ENCODE results near the gene TNFRSF4. TPM values are rescaled to one million over a fixed set of nuclear protein-coding genes. Genes with fewer than 3 reads are reported as not detected.

The TNFRSF4 gene
- total RNA-seq, 4 donors from 2014 or later, result 1.5 to 4.5 (median 3.2) TPM

- 84 to 87% methylated on average over 16 to 18 of the region's 21 CpGs for WGBS, 2 donors
- H3K36me3 ChIP-seq, result no peaks in the 10 kb centered on the region
- no peaks in the 10 kb centered on the region for H3K4me1 ChIP-seq
- H3K4me3 ChIP-seq (replicated peaks in 1 of 3), result no peak overlapping the region
- no peaks in the 10 kb centered on the region for H3K27me3 ChIP-seq
- TF ChIP-seq CTCF (IDR thresholded peaks at IDR 0.05) (no peak), POLR2A (IDR thresholded peaks at IDR 0.05) (no peak)
- H3K27ac ChIP-seq, result no peak overlapping the region
- no peak for DNase-seq
- intact Hi-C loops (cut with DNase I), result no loop called here
- no peaks in the 10 kb centered on the region for H3K9me3 ChIP-seq
These were observed 32.0 kb downstream of the TNFRSF4 start for GRCh38 chr1:1181938-1182410.

- no peak for DNase-seq
- WGBS, 2 donors, result 92 to 94% methylated on average over 21 to 26 of the region's 26 CpGs
- no peaks in the 10 kb centered on the region for H3K9me3 ChIP-seq
- intact Hi-C loops (cut with DNase I), result no loop called here
- no peak overlapping the region for H3K27ac ChIP-seq
- no peak for TF ChIP-seq CTCF (IDR thresholded peaks at IDR 0.05)
- TF ChIP-seq POLR2A (IDR thresholded peaks at IDR 0.05), result no peak
- H3K4me1 ChIP-seq, result no peaks in the 10 kb centered on the region
- H3K27me3 ChIP-seq, result no peaks in the 10 kb centered on the region
- no peak overlapping the region for H3K4me3 ChIP-seq (replicated peaks in 1 of 3)
- no peaks in the 10 kb centered on the region for H3K36me3 ChIP-seq
These were observed 32.6 kb downstream of the TNFRSF4 start for GRCh38 chr1:1181129-1181937.

GRCh38 chr1:1179983-1180861 lies 33.7 kb downstream of the TNFRSF4 start:
- intact Hi-C loops (cut with DNase I), result no loop called here
- H3K27ac ChIP-seq, result no peak overlapping the region
- no peaks in the 10 kb centered on the region for H3K4me1 ChIP-seq
- no peak overlapping the region for H3K4me3 ChIP-seq (replicated peaks in 1 of 3)
- 68 to 80% methylated on average over 2 to 19 of the region's 51 CpGs for WGBS, 2 donors
- no peaks in the 10 kb centered on the region for H3K27me3 ChIP-seq
- no peak for DNase-seq
- no peak for TF ChIP-seq CTCF (IDR thresholded peaks at IDR 0.05)
- TF ChIP-seq POLR2A (IDR thresholded peaks at IDR 0.05), result no peak
- H3K9me3 ChIP-seq, result no peaks in the 10 kb centered on the region
- no peaks in the 10 kb centered on the region for H3K36me3 ChIP-seq

GRCh38 chr1:1179346-1179982 lies 34.5 kb downstream of the TNFRSF4 start:
- no peaks in the 10 kb centered on the region for H3K27me3 ChIP-seq

More at GRCh38 chr1:1179346-1179982, 34.5 kb downstream of the TNFRSF4 start:
- no peaks in the 10 kb centered on the region for H3K4me1 ChIP-seq
- no peak overlapping the region for H3K4me3 ChIP-seq (replicated peaks in 1 of 3)
- no peak for TF ChIP-seq CTCF (IDR thresholded peaks at IDR 0.05)
- H3K9me3 ChIP-seq, result no peaks in the 10 kb centered on the region
- 82 to 90% methylated on average over 2 to 4 of the region's 25 CpGs for WGBS, 2 donors
- peak in 1 of 2 donors; percentile 1 for DNase-seq
- intact Hi-C loops (cut with DNase I), result no loop called here
- H3K36me3 ChIP-seq, result no peaks in the 10 kb centered on the region
- H3K27ac ChIP-seq, result no peak overlapping the region

Data from thyroid gland (tissue), 4 donors.